Right ventricle myocardium inferior (tissue), 1 donor: ENCODE measurements around the gene ZDBF2. TPM values are rescaled to one million over a fixed set of nuclear protein-coding genes. Genes with fewer than 3 reads are reported as not detected.

Experiments used
- total RNA-seq: library from RNA; stranded (reverse); fragmentation: NEBNext Ultra II Directional; extraction: Animal tissue kit (Norgen Biotek cat#: 25700); gene quantifications from one replicate; pipeline ENCODE4 v1.2.1, GENCODE V29; 2021
- donor health status: DM: no; HTN: yes; CAD: no; lungs with severe emphysema.

ZDBF2 gene
- total RNA-seq, 1 donor from 2014 or later: 7.0 TPM

Other genes with a start within 250 kb of the ZDBF2 start
- gene INO80D, start 188.5 kb upstream of the ZDBF2 start, total RNA-seq: 12.6 TPM
- 468 TPM for gene NDUFS1, start 115.2 kb upstream of the ZDBF2 start, total RNA-seq
- gene EEF1B2, start 114.8 kb upstream of the ZDBF2 start, total RNA-seq: 283 TPM
- gene ADAM23, start 168.9 kb downstream of the ZDBF2 start, total RNA-seq: 69.1 TPM